ENCODE measurements around the gene ANKS4B. TPM values are rescaled to one million over a fixed set of nuclear protein-coding genes. Genes with fewer than 3 reads are reported as not detected.

The ANKS4B gene
- total and polyA plus RNA-seq, 2 experiments from 2014 or later = 0.07 TPM; not detected in 1

DNA sequence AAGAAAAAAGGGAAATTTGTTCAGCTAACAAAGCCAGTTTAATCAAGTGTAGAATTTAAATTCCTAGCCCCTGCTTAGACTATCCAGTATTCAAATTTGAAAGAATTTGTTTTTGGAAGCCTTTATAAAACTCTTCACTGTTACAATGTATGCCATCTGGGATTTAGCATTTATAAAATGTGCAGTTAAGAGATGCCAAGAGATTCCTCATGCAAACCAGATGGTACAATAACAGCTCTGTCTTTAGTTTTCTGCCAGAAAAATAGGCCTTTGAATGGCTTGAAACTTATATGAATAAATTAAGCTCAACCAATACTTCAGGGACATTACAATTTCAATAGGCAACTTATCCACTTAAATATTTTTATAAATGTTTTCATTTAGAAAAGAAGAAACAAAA, 6.8 kb upstream of the ANKS4B start:
- ATAC-seq = no peak
- no peaks in the 10 kb centered on the region for H3K27me3 Mint-ChIP-seq (ENCODE audit: insufficient read depth, low read depth, poor library complexity)

More for the DNA sequence above, 6.8 kb upstream of the ANKS4B start:
- Histone ChIP-seq H3K4me1 (ENCODE audit: insufficient read depth) (peaks cover 21% of the 10 kb centered on the region), H3K36me3 (ENCODE audit: insufficient read depth) (no peaks in the 10 kb centered on the region), H3K4me2 (no peak overlapping the region), H2AFZ (no peak overlapping the region), H3F3A (replicated peaks; ENCODE audit: low read depth) (no peaks in the 10 kb centered on the region), H4K20me1 (replicated peaks; ENCODE audit: insufficient read depth) (no peaks in the 10 kb centered on the region), H3K4me3 (no peak overlapping the region), H3K27ac (ENCODE audit: low read depth) (no peak overlapping the region), H3K27me3 (ENCODE audit: insufficient read depth) (no peaks in the 10 kb centered on the region), H3K79me2 (replicated peaks; ENCODE audit: insufficient read depth) (no peaks in the 10 kb centered on the region), H3K9me2 (ENCODE audit: insufficient read depth) (0 out of 2 replicates have a peak, but pooled peaks cover 9% of the 10 kb centered on the region)
- peaks cover 25% of the 10 kb centered on the region for H3K4me1 Mint-ChIP-seq
- H3K9me3 Mint-ChIP-seq = no peaks in the 10 kb centered on the region
- TF ChIP-seq ZNF114 (CRISPR knock-in tag; IDR thresholded peaks at IDR 0.05) = no peak
- no peak for TF ChIP-seq JUNB (IDR thresholded peaks at IDR 0.05; ENCODE audit: unreplicated experiment)
- no peak for TF ChIP-seq NANOG (IDR thresholded peaks at IDR 0.05; ENCODE audit: borderline replicate concordance)
- TF ChIP-seq ZNF331 (CRISPR knock-in tag; IDR thresholded peaks at IDR 0.05; ENCODE audit: low read depth) = no peak
- TF ChIP-seq, protein P1, sequence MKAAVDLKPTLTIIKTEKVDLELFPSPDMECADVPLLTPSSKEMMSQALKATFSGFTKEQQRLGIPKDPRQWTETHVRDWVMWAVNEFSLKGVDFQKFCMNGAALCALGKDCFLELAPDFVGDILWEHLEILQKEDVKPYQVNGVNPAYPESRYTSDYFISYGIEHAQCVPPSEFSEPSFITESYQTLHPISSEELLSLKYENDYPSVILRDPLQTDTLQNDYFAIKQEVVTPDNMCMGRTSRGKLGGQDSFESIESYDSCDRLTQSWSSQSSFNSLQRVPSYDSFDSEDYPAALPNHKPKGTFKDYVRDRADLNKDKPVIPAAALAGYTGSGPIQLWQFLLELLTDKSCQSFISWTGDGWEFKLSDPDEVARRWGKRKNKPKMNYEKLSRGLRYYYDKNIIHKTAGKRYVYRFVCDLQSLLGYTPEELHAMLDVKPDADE (IDR thresholded peaks at IDR 0.05) = no peak
- no peak for TF ChIP-seq EZH2phosphoT487 (IDR thresholded peaks at IDR 0.05; ENCODE audit: unreplicated experiment)
- TF ChIP-seq, protein P2, sequence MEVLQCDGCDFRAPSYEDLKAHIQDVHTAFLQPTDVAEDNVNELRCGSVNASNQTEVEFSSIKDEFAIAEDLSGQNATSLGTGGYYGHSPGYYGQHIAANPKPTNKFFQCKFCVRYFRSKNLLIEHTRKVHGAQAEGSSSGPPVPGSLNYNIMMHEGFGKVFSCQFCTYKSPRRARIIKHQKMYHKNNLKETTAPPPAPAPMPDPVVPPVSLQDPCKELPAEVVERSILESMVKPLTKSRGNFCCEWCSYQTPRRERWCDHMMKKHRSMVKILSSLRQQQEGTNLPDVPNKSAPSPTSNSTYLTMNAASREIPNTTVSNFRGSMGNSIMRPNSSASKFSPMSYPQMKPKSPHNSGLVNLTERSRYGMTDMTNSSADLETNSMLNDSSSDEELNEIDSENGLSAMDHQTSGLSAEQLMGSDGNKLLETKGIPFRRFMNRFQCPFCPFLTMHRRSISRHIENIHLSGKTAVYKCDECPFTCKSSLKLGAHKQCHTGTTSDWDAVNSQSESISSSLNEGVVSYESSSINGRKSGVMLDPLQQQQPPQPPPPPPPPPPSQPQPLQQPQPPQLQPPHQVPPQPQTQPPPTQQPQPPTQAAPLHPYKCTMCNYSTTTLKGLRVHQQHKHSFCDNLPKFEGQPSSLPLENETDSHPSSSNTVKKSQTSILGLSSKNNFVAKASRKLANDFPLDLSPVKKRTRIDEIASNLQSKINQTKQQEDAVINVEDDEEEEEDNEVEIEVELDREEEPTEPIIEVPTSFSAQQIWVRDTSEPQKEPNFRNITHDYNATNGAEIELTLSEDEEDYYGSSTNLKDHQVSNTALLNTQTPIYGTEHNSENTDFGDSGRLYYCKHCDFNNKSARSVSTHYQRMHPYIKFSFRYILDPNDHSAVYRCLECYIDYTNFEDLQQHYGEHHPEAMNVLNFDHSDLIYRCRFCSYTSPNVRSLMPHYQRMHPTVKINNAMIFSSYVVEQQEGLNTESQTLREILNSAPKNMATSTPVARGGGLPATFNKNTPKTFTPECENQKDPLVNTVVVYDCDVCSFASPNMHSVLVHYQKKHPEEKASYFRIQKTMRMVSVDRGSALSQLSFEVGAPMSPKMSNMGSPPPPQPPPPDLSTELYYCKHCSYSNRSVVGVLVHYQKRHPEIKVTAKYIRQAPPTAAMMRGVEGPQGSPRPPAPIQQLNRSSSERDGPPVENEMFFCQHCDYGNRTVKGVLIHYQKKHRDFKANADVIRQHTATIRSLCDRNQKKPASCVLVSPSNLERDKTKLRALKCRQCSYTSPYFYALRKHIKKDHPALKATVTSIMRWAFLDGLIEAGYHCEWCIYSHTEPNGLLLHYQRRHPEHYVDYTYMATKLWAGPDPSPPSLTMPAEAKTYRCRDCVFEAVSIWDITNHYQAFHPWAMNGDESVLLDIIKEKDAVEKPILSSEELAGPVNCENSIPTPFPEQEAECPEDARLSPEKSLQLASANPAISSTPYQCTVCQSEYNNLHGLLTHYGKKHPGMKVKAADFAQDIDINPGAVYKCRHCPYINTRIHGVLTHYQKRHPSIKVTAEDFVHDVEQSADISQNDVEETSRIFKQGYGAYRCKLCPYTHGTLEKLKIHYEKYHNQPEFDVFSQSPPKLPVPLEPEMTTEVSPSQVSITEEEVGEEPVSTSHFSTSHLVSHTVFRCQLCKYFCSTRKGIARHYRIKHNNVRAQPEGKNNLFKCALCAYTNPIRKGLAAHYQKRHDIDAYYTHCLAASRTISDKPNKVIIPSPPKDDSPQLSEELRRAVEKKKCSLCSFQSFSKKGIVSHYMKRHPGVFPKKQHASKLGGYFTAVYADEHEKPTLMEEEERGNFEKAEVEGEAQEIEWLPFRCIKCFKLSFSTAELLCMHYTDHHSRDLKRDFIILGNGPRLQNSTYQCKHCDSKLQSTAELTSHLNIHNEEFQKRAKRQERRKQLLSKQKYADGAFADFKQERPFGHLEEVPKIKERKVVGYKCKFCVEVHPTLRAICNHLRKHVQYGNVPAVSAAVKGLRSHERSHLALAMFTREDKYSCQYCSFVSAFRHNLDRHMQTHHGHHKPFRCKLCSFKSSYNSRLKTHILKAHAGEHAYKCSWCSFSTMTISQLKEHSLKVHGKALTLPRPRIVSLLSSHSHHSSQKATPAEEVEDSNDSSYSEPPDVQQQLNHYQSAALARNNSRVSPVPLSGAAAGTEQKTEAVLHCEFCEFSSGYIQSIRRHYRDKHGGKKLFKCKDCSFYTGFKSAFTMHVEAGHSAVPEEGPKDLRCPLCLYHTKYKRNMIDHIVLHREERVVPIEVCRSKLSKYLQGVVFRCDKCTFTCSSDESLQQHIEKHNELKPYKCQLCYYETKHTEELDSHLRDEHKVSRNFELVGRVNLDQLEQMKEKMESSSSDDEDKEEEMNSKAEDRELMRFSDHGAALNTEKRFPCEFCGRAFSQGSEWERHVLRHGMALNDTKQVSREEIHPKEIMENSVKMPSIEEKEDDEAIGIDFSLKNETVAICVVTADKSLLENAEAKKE (CRISPR knock-in tag; IDR thresholded peaks at IDR 0.05) = no peak
- TF ChIP-seq POLR2AphosphoS5 (IDR thresholded peaks at IDR 0.05; ENCODE audit: low read depth) = no peak
- TF ChIP-seq, protein P3, sequence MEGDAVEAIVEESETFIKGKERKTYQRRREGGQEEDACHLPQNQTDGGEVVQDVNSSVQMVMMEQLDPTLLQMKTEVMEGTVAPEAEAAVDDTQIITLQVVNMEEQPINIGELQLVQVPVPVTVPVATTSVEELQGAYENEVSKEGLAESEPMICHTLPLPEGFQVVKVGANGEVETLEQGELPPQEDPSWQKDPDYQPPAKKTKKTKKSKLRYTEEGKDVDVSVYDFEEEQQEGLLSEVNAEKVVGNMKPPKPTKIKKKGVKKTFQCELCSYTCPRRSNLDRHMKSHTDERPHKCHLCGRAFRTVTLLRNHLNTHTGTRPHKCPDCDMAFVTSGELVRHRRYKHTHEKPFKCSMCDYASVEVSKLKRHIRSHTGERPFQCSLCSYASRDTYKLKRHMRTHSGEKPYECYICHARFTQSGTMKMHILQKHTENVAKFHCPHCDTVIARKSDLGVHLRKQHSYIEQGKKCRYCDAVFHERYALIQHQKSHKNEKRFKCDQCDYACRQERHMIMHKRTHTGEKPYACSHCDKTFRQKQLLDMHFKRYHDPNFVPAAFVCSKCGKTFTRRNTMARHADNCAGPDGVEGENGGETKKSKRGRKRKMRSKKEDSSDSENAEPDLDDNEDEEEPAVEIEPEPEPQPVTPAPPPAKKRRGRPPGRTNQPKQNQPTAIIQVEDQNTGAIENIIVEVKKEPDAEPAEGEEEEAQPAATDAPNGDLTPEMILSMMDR (conservative IDR thresholded peaks at IDR 0.05; ENCODE audit: low read depth in 2 of 2) = no peak
- no peak for TF ChIP-seq CREB1 (CRISPR knock-in tag; IDR thresholded peaks at IDR 0.05; ENCODE audit: low read depth)
- TF ChIP-seq STAT1 (IDR thresholded peaks at IDR 0.05; ENCODE audit: unreplicated experiment) = no peak
- TF ChIP-seq, protein P4, sequence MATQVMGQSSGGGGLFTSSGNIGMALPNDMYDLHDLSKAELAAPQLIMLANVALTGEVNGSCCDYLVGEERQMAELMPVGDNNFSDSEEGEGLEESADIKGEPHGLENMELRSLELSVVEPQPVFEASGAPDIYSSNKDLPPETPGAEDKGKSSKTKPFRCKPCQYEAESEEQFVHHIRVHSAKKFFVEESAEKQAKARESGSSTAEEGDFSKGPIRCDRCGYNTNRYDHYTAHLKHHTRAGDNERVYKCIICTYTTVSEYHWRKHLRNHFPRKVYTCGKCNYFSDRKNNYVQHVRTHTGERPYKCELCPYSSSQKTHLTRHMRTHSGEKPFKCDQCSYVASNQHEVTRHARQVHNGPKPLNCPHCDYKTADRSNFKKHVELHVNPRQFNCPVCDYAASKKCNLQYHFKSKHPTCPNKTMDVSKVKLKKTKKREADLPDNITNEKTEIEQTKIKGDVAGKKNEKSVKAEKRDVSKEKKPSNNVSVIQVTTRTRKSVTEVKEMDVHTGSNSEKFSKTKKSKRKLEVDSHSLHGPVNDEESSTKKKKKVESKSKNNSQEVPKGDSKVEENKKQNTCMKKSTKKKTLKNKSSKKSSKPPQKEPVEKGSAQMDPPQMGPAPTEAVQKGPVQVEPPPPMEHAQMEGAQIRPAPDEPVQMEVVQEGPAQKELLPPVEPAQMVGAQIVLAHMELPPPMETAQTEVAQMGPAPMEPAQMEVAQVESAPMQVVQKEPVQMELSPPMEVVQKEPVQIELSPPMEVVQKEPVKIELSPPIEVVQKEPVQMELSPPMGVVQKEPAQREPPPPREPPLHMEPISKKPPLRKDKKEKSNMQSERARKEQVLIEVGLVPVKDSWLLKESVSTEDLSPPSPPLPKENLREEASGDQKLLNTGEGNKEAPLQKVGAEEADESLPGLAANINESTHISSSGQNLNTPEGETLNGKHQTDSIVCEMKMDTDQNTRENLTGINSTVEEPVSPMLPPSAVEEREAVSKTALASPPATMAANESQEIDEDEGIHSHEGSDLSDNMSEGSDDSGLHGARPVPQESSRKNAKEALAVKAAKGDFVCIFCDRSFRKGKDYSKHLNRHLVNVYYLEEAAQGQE (IDR thresholded peaks at IDR 0.05; ENCODE audit: unreplicated experiment) = no peak
- no peak for TF ChIP-seq EZH2 (IDR thresholded peaks at IDR 0.05; ENCODE audit: low read depth, unreplicated experiment)
- no peak overlapping the region for H3K27ac Mint-ChIP-seq
- H3K4me3 Mint-ChIP-seq = no peak overlapping the region
- DNase-seq (ENCODE audit: low spot score) = no peak
- no peaks in the 10 kb centered on the region for H3K36me3 Mint-ChIP-seq (ENCODE audit: low read depth)

Data from GM23338 (cell line).